Activated CD8-positive, alpha-beta T cell treated with anti-CD3 and anti-CD28 coated beads for 36 hours (primary cell): Measurements from ENCODE around the gene ABHD16A. TPM values are rescaled to one million over a fixed set of nuclear protein-coding genes. Genes with fewer than 3 reads are reported as not detected.
"Not testable (repeated sequence)": the region's sequence is repeated elsewhere in the genome, so short reads cannot be mapped to it uniquely, and the experiment has no call there.

Experiments used
- ATAC-seq: fragments of 200-7000 bp; cut with Tn5 transposase; one replicate; pipeline ENCODE4 v1.10.0; 2021; ENCODE audit warnings: mild to moderate bottlenecking, moderate library complexity
- CTCF ChIA-PET: fragments of 350-600 bp; sonication (Branson Sonifier 250); formaldehyde crosslinking; loops from one replicate; lab custom pipeline; 2021; ENCODE audit warnings: antibody characterized with exemption; lab: Charles Lee
- POLR2A ChIA-PET: fragments of 350-600 bp; sonication (Branson Sonifier 250); formaldehyde crosslinking; loops from one replicate; lab custom pipeline; 2021; ENCODE audit warnings: antibody characterized with exemption; lab: Charles Lee
- DNase-seq: peaks from one replicate; pipeline ENCODE4 v3.0.0-alpha.2; 2020
- H3K27ac Mint-ChIP-seq: one replicate; pipeline ENCODE4 v1.8.0; 2021; ENCODE audit warnings: mild to moderate bottlenecking, mixed read lengths
- H3K27me3 Mint-ChIP-seq: one replicate; pipeline ENCODE4 v1.8.0; 2021; ENCODE audit warnings: mixed read lengths
- H3K36me3 Mint-ChIP-seq: one replicate; pipeline ENCODE4 v1.8.0; 2021; ENCODE audit warnings: low read depth, mixed read lengths
- H3K4me1 Mint-ChIP-seq: one replicate; pipeline ENCODE4 v1.8.0; 2021; ENCODE audit warnings: low read depth, mixed read lengths
- H3K4me3 Mint-ChIP-seq: one replicate; pipeline ENCODE4 v1.8.0; 2021; ENCODE audit warnings: mild to moderate bottlenecking, moderate library complexity, mixed read lengths
- H3K9me3 Mint-ChIP-seq: one replicate; pipeline ENCODE4 v1.8.0; 2021; ENCODE audit warnings: mixed read lengths
- CTCF ChIP-seq: fragments of 200-600 bp; IDR thresholded peaks from one replicate; pipeline ENCODE4 v1.8.0; 2022; ENCODE audit warnings: antibody characterized with exemption, mild to moderate bottlenecking
- intact Hi-C: fragments of 100-400 bp; cut with micrococcal nuclease; formaldehyde crosslinking; loops from one replicate; pipeline ENCODE4 v1.10.0; 2022
- total RNA-seq, 2 experiments: library from RNA; stranded (reverse); gene quantifications; one replicate each; pipeline ENCODE4 v1.2.3, GENCODE V29; 2021

ABHD16A gene
- total RNA-seq, 2 experiments from 2014 or later: 23.7 to 24.3 TPM

- CTCF ChIA-PET: interaction anchor here (1.4 to 2.0 kb wide), 2 partner anchors 11 to 95 kb away, joined by 3 to 5 read pairs; partner anchors contain the start of genes LSM2 and MPIG6B
- POLR2A ChIA-PET: interaction anchor here (1.6 kb wide), 1 partner anchor 9 kb away, joined by 5 read pairs; the partner anchor contains the start of gene ABHD16A
- Mint-ChIP-seq H3K4me1 (peaks cover 14% of the 10 kb centered on the region), H3K27ac (no peak overlapping the region), H3K9me3 (no peaks in the 10 kb centered on the region), H3K27me3 (no peaks in the 10 kb centered on the region), H3K36me3 (no peaks in the 10 kb centered on the region), H3K4me3 (no peak overlapping the region)
- DNase-seq: no peak
- intact Hi-C loops: no loop called here
- no peak for TF ChIP-seq CTCF
- ATAC-seq: peak; percentile 51
Measured at GRCh38 chr6:31712296-31712695, 9.2 kb upstream of the ABHD16A start.

- ATAC-seq (peak; percentile 39), DNase-seq (no peak)
- intact Hi-C loops: no loop called here
- no peaks in the 10 kb centered on the region for H3K9me3 Mint-ChIP-seq
- peaks cover 14% of the 10 kb centered on the region for H3K4me1 Mint-ChIP-seq
- H3K36me3 Mint-ChIP-seq: no peaks in the 10 kb centered on the region
- TF ChIP-seq CTCF: no peak
- no peaks in the 10 kb centered on the region for H3K27me3 Mint-ChIP-seq
- H3K27ac Mint-ChIP-seq: no peak overlapping the region
- ChIA-PET POLR2A (interaction anchor here (0.6 kb wide), 1 partner anchor 20 kb away, joined by 3 read pairs; no protein-coding TSS in a partner anchor), CTCF (interaction anchor here (0.6 to 2.0 kb wide), 5 partner anchors 12 to 102 kb away, joined by 3 to 5 read pairs (median 3); partner anchors contain the start of gene MPIG6B)
- no peak overlapping the region for H3K4me3 Mint-ChIP-seq
Measured at GRCh38 chr6:31711233-31711632, 8.1 kb upstream of the ABHD16A start.

- Mint-ChIP-seq H3K27ac (no peak overlapping the region), H3K36me3 (no peaks in the 10 kb centered on the region), H3K9me3 (no peaks in the 10 kb centered on the region), H3K4me1 (peaks cover 14% of the 10 kb centered on the region), H3K27me3 (no peaks in the 10 kb centered on the region), H3K4me3 (no peak overlapping the region)
- intact Hi-C loops: no loop called here
- CTCF ChIA-PET: interaction anchor here (0.9 to 2.0 kb wide), 4 partner anchors 13 to 59 kb away, joined by 3 to 5 read pairs (median 4); partner anchors contain the start of gene MPIG6B
- DNase-seq (no peak), ATAC-seq (no peak)
- POLR2A ChIA-PET: interaction anchor here (0.6 kb wide), 1 partner anchor 20 kb away, joined by 3 read pairs; no protein-coding TSS in a partner anchor
- TF ChIP-seq CTCF: no peak
Measured at GRCh38 chr6:31710523-31711219, 7.5 kb upstream of the ABHD16A start.

- H3K27me3 Mint-ChIP-seq, ATAC-seq, H3K27ac Mint-ChIP-seq, POLR2A ChIA-PET, H3K9me3 Mint-ChIP-seq, intact Hi-C loops, CTCF ChIA-PET, DNase-seq, H3K36me3 Mint-ChIP-seq, H3K4me3 Mint-ChIP-seq: not testable (repeated sequence)
- H3K4me1 Mint-ChIP-seq: peaks cover 13% of the 10 kb centered on the region
Measured at GRCh38 chr6:31709157-31709556, 6.0 kb upstream of the ABHD16A start.

GRCh38 chr6:31708224-31708623 is 5.1 kb upstream of the ABHD16A start:
- POLR2A ChIA-PET: no interaction called here
- DNase-seq (no peak), ATAC-seq (no peak)
- Mint-ChIP-seq H3K9me3 (no peaks in the 10 kb centered on the region), H3K27me3 (no peaks in the 10 kb centered on the region), H3K27ac (no peak overlapping the region), H3K4me3 (no peak overlapping the region), H3K4me1 (peaks cover 12% of the 10 kb centered on the region), H3K36me3 (no peaks in the 10 kb centered on the region)
- CTCF ChIA-PET: no interaction called here
- intact Hi-C loops: no loop called here
- no peak for TF ChIP-seq CTCF
